ENCODE results near the gene CNPY1.

DNA sequence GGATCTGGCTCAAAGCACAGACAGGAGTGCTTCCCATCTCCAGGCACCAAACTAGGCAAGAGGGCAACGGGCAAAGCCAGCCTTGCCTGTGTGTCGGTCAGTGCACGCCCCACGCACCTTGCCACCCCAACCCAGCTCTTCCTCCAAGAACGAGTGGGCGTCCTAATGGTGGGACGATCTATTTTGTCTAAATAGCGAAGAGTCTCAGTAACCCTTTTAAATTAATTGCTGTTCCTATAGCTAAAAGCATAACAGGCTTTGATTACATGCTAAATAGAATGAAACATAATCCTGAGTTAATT is 76.2 kb downstream of the CNPY1 start:
- TF ChIP-seq, protein P1, sequence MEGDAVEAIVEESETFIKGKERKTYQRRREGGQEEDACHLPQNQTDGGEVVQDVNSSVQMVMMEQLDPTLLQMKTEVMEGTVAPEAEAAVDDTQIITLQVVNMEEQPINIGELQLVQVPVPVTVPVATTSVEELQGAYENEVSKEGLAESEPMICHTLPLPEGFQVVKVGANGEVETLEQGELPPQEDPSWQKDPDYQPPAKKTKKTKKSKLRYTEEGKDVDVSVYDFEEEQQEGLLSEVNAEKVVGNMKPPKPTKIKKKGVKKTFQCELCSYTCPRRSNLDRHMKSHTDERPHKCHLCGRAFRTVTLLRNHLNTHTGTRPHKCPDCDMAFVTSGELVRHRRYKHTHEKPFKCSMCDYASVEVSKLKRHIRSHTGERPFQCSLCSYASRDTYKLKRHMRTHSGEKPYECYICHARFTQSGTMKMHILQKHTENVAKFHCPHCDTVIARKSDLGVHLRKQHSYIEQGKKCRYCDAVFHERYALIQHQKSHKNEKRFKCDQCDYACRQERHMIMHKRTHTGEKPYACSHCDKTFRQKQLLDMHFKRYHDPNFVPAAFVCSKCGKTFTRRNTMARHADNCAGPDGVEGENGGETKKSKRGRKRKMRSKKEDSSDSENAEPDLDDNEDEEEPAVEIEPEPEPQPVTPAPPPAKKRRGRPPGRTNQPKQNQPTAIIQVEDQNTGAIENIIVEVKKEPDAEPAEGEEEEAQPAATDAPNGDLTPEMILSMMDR (IDR thresholded peaks at IDR 0.05) = no peak
- TF ChIP-seq EZH2 (IDR thresholded peaks at IDR 0.05; ENCODE audit: borderline replicate concordance, insufficient read depth, low read depth, low read length, poor library complexity, severe bottlenecking) = no peak
